H1 (cell line): ENCODE measurements around the gene SNAI1. TPM values are rescaled to one million over a fixed set of nuclear protein-coding genes. Genes with fewer than 3 reads are reported as not detected.

Experiments used
- RBBP5 ChIP-seq: IDR thresholded peaks from 2 replicates; pipeline ENCODE4 v1.7.1; 2012; ENCODE audit warnings: low read depth, mild to moderate bottlenecking, inconsistent platforms, low read length, moderate library complexity, borderline replicate concordance
- polyA plus RNA-seq, 7 experiments: library from polyadenylated mRNA; depleted of rRNA in 3 of 7; stranded (reverse) in 5 of 7; unstranded in 2 of 7; fragments of >200 nt in 5 of 7; fragments of 200-250 nt in 2 of 7; gene quantifications; 1 replicate in 5 of 7; 2 replicates in 1 of 7; 4 replicates in 1 of 7; pipeline versions ENCODE4 v1.2.1 to v1.2.3, GENCODE V29; 2011 to 2013; ENCODE audit warnings: missing spikeins in 2 of 7, mixed read lengths in 2 of 7
- total RNA-seq: library from RNA; stranded (reverse); fragmentation: NEBNext Ultra II Directional; extraction: Animal tissue kit (Norgen Biotek cat#: 25700); gene quantifications from 2 replicates; pipeline ENCODE4 v1.2.1, GENCODE V29; 2021

SNAI1 gene
- total and polyA plus RNA-seq, 2 of the 8 experiments (the other 6 are each of a cell fraction or from before 2014, with no cell fraction given) = 6.5 to 8.0 TPM

DNA sequence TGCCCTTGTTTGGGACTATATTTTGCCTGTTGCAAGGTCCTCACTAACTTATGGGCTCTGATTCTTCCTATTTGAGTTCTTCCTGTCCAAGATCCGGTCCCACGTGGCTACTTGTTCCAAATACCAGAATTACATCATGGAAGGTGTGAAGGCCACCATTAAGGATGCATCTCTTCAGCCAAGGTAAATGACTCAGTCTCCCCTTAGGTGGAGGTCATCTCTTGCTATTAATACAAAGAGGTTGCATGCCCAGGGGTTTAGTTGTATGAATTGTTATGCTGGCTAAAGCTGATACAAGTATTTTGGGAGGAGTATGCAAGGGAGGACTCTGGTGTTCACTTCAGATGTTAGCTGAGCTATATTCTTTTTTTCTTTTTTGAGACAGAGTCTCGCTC, 37.5 kb upstream of the SNAI1 start (continued):
- TF ChIP-seq RBBP5 = no peak
